Mononuclear cell (primary cell): Measurements from ENCODE around the gene ZNF280B. TPM values are rescaled to one million over a fixed set of nuclear protein-coding genes. Genes with fewer than 3 reads are reported as not detected.

Experiments used
- H3K27me3 ChIP-seq: 2 replicates; pipeline ENCODE4 v1.6.0; 2011; ENCODE audit warnings: low read length, control low read depth; ENCODE audit not compliant: insufficient read depth
- H3K4me1 ChIP-seq: 2 replicates; pipeline ENCODE4 v1.5.1; 2011; ENCODE audit warnings: mild to moderate bottlenecking, low read length, control low read depth; ENCODE audit not compliant: insufficient read depth
- H3K4me3 ChIP-seq: 2 replicates; pipeline ENCODE4 v1.5.1; 2011; ENCODE audit warnings: mild to moderate bottlenecking, low read length, moderate library complexity
- H3K9me3 ChIP-seq: 2 replicates; pipeline ENCODE4 v1.5.1; 2011; ENCODE audit warnings: low read depth, mild to moderate bottlenecking, control low read depth, low read length
- total RNA-seq: library from RNA; depleted of rRNA; stranded (reverse); fragments of >200 nt; gene quantifications from one replicate; pipeline ENCODE4 v1.2.3, GENCODE V29; 2012

The ZNF280B gene
- total RNA-seq, 1 donor = 1.2 TPM

DNA sequence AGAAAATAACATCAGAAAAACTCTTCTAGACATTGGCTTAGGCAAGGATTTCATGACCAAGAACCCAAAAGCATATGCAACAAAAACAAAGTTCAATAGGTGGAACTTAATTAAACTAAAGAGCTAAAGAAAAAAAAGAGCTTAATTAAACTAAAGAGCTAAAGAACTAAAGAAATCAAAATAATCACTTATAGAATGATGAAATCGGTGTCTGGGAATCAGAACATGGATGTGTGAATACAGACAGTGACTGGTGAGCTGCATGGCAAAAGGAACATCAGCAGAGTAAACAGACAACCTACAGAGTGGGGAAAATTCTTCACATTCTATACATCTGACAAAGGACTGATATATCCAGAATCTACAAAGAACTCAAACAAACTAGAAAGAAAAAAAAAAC, 41.4 kb downstream of the ZNF280B start:
- no peaks in the 10 kb centered on the region for H3K9me3 ChIP-seq
- no peak overlapping the region for H3K4me3 ChIP-seq
- H3K27me3 ChIP-seq = peaks cover 9% of the 10 kb centered on the region
- H3K4me1 ChIP-seq = no peaks in the 10 kb centered on the region

DNA sequence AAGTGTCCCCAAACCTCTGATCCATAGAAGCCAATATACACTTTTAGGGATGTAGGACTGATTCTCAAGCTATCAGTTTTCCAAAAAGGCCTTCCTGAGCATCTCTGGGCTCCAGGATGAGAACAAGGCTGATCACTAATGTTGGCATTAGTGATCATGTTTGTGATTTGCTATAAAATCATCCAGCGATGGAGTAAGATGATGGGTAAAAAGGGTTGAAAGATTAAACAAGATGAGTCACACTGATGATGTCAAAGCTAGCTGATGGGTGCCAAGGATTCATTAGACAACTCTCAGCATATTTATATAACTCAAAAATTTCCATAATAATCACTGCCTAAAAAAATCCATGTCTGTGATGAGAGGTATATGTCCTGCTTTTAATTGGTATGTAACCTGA, 42.8 kb downstream of the ZNF280B start:
- Histone ChIP-seq H3K27me3 (peaks cover 9% of the 10 kb centered on the region), H3K4me1 (no peaks in the 10 kb centered on the region), H3K9me3 (no peaks in the 10 kb centered on the region), H3K4me3 (no peak overlapping the region)

- no peaks in the 10 kb centered on the region for H3K4me1 ChIP-seq
- no peak overlapping the region for H3K4me3 ChIP-seq
- peaks cover 6% of the 10 kb centered on the region for H3K9me3 ChIP-seq
- H3K27me3 ChIP-seq = peaks cover 9% of the 10 kb centered on the region
Observed at GRCh38 chr22:22465094-22465602, 43.4 kb downstream of the ZNF280B start.

DNA sequence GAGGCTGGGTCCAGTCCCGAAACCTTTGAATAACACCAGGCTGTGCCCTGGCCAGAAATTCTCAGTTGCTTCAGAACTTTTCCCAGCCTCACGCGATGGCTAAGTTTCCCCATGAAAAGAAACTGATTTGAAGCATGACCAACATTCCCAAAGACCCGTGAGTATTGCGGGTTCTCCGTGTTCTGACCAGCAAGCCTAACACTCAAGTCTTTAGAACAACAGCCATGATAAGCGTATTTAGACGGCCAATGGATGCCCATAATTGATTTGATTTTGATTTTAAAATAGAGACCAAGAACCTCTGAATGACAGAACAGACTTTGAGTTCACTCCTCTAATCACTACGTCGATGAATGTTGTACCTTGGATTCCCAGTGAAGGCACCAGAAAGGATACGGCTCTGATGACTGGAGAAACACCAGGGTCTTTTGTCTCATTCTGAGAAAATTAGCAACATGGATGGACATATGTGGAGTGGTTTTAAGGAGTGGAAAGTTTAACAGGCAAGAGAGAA, 43.9 kb downstream of the ZNF280B start:
- Histone ChIP-seq H3K9me3 (peaks cover 11% of the 10 kb centered on the region), H3K4me1 (no peaks in the 10 kb centered on the region), H3K4me3 (no peak overlapping the region), H3K27me3 (peaks cover 9% of the 10 kb centered on the region)

DNA sequence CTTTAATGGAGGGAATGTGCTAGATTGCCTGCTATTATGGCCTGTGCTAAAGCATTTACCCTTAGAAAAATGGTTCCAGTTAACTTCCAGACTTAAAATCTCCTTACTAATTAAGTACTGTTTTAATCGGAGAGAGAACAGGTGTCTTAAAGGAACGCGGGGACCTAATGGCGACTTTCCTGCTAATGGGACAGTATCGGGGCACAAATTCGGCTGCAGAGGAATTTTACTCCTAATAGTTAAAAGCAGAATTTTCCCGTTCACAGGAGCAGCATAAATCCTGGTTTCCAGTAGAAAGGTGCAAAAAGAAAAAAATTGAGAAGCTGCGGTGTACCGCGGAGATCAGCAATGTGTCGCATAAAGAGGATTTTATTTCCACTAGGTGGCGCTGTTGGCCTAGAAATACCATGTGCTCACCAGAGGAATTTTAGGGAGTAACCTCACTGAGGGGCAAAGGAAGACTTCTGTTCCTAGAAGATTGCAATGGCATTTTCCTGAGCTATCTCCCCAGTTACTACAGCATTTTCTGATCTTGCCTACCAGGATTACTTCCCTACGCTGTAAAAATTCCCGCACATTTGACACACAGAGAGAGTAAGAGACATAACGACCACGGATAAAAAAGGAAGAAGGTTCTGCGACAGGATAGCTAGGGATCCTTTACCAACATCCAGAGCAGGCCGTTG, 44.5 kb downstream of the ZNF280B start:
- Histone ChIP-seq H3K9me3 (peaks cover 17% of the 10 kb centered on the region), H3K4me3 (no peak overlapping the region), H3K27me3 (peaks cover 9% of the 10 kb centered on the region), H3K4me1 (no peaks in the 10 kb centered on the region)

- no peaks in the 10 kb centered on the region for H3K4me1 ChIP-seq
- peaks cover 9% of the 10 kb centered on the region for H3K27me3 ChIP-seq
- H3K9me3 ChIP-seq = peaks cover 27% of the 10 kb centered on the region
Observed at GRCh38 chr22:22462813-22463567, 45.6 kb downstream of the ZNF280B start.

DNA sequence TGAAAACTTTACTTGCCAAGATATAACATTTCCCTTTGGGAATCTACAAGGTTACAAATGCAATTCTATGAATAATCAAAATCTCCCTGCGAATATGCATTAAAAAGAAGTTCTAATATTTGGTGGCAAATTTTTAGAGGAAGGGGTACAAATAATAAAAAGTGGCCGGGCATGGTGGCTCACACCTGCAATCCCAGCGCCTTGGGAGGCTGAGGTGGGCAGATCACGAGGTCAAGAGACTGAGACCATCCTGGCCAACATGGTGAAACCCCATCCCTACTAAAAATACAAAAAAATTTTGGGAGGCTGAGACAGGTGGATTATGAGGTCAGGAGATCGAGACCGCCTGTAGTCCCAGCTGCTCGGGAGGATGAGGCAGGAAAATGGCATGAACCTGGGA, 47.0 kb downstream of the ZNF280B start:
- Histone ChIP-seq H3K4me1 (no peaks in the 10 kb centered on the region), H3K9me3 (peaks cover 30% of the 10 kb centered on the region), H3K4me3 (no peak overlapping the region), H3K27me3 (peaks cover 9% of the 10 kb centered on the region)

More at GRCh38 chr22:22462813-22463567, 45.6 kb downstream of the ZNF280B start:
- H3K4me3 ChIP-seq = no peak overlapping the region

GRCh38 chr22:22461111-22461510, 47.4 kb downstream of the ZNF280B start:
- H3K27me3 ChIP-seq = peaks cover 9% of the 10 kb centered on the region
- H3K4me1 ChIP-seq = no peaks in the 10 kb centered on the region
- H3K4me3 ChIP-seq = no peak overlapping the region
- peaks cover 30% of the 10 kb centered on the region for H3K9me3 ChIP-seq

DNA sequence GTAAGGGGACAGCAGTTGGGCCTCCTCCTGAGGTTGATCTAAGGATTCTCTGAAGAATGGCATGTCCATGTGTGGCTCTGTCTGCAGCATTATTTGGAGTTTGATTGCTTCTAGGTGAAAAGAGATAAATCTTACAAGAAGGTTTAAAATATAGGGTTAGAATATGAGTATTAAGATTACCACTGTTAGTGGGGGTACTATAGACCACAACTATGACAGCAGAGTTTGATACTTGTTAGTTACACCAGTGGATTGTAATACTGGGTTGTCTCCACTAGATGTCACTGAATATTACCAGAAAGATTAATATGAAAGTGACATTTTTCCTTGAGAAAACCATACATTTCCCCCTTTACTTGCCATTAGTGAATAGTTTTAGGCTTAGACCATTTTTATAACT, 47.9 kb downstream of the ZNF280B start:
- Histone ChIP-seq H3K4me1 (no peaks in the 10 kb centered on the region), H3K27me3 (peaks cover 9% of the 10 kb centered on the region), H3K4me3 (no peak overlapping the region), H3K9me3 (peaks cover 30% of the 10 kb centered on the region)

DNA sequence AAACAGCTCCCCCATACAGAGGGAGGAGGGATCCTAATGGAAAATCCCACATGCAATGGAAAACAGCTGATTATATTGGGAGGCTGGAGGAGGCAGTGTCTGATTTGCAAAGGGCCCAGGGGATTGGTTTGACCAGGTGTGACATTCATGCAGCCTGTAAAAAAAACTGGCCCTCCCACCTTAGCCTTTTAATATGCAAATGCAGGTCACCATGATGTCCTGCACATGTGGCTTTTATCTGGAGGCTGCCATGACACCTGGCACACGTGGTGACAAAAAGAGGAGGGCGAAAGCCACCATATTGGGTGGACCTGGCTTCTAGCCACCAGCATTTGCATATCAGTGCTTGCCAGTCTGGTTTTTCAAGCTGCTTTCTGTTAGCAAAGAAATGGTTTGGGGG, 48.5 kb downstream of the ZNF280B start:
- H3K4me1 ChIP-seq = no peaks in the 10 kb centered on the region
- H3K27me3 ChIP-seq = peaks cover 9% of the 10 kb centered on the region
- peaks cover 30% of the 10 kb centered on the region for H3K9me3 ChIP-seq
- H3K4me3 ChIP-seq = no peak overlapping the region

DNA sequence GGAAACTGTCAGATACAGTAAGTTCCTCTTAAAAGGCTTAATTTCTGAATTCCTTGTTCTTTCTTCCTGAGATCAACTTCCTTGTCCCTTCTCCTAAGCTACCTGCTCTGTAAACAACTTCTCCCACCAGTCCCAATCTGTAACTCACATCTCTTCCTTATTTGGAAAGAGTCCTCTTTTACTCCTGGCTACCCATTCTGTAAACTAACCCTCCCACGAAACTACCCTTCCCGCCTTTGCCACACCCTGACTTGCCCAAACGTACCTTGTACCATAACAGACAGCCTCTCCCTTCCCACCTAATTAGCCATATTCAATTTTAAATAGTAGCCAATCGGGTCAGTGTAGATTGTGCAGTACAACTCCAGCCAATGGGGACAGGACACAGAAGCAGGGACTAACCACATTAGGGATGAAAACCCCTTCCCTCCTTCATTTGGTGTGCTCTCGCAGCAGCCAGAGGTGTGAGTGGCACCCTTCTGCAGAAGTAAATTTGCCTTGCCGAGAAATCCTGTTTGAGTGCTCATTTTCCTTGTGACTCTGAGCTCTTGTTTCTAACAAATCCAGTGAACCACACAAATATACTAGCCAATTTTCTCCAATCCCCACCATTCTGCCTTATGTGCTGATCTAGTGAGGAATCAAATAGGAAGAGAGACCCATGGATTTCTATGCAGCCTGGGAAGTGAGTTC, 49.5 kb downstream of the ZNF280B start:
- peaks cover 9% of the 10 kb centered on the region for H3K27me3 ChIP-seq
- no peaks in the 10 kb centered on the region for H3K4me1 ChIP-seq
- peaks cover 30% of the 10 kb centered on the region for H3K9me3 ChIP-seq
- no peak overlapping the region for H3K4me3 ChIP-seq

DNA sequence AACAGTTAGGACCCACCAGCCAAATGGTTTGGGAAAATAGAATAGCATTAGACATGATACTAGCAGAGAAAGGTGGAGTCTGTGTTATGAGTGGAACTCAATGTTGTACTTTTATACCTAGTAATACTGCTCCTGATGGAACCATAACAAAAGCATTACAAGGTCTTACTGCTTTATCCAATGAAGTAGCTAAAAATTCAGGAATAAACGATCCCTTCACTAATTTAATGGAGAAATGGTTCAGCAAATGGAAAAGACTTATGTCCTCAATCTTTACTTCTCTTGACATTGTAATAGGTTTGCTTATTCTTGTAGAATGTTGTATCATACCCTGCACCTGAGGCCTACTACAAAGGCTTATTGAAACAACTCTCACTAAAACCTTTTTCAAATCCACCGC, 50.2 kb downstream of the ZNF280B start:
- Histone ChIP-seq H3K27me3 (peaks cover 6% of the 10 kb centered on the region), H3K4me1 (no peaks in the 10 kb centered on the region), H3K4me3 (no peak overlapping the region), H3K9me3 (peaks cover 30% of the 10 kb centered on the region)

- Histone ChIP-seq H3K27me3 (no peaks in the 10 kb centered on the region), H3K4me3 (no peak overlapping the region), H3K9me3 (peaks cover 23% of the 10 kb centered on the region), H3K4me1 (peaks cover 5% of the 10 kb centered on the region)
Observed at GRCh38 chr22:22454997-22455396, 53.5 kb downstream of the ZNF280B start.

DNA sequence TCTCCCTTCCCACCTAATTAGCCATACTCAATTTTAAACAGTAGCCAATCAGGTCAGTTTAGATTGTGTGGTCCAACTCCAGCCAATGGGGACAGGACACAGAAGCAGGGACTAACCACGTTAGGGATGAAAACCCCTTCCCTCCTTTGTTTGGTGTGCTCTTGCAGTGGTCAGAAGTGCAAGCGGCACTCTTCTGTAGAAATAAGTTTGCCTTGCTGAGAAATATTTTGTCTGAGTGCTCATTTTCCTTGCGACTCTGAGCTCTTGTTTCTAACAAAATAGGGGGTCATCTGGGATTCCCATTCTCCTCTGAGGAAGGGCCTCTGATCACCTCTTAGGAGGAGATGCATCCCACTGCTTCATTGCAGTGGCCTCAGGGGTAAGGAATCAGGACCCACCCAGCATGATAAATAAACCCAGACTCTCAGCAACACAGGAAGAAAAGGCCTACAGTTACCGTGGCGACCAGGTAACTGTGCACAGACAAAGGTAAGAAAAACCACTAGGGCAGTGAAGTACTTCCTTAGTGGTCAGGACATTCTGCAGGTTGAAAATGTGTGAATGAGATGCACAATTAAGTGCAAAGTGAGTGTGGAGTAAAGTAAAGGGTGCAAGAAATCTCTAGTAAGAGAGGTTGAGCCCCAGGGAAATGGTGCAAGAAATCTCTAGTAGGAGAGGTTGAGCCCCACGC, 55.4 kb downstream of the ZNF280B start:
- Histone ChIP-seq H3K27me3 (no peaks in the 10 kb centered on the region), H3K9me3 (peaks cover 4% of the 10 kb centered on the region), H3K4me1 (peaks cover 7% of the 10 kb centered on the region), H3K4me3 (no peak overlapping the region)
